Stimulated activated CD8-positive, alpha-beta memory T cell treated with anti-CD3 and anti-CD28 coated beads, Interleukin-4, amount 100 ng/mL, for 48 hours (primary cell): ENCODE data around the gene FAM53B.
"Not testable (repeated sequence)": the region's sequence is repeated elsewhere in the genome, so short reads cannot be mapped to it uniquely, and the experiment has no call there.

Experiments used
- DNase-seq: peaks from one replicate; pipeline ENCODE4 v3.0.0-alpha.2; 2020

Gene FAM53B, protein sequence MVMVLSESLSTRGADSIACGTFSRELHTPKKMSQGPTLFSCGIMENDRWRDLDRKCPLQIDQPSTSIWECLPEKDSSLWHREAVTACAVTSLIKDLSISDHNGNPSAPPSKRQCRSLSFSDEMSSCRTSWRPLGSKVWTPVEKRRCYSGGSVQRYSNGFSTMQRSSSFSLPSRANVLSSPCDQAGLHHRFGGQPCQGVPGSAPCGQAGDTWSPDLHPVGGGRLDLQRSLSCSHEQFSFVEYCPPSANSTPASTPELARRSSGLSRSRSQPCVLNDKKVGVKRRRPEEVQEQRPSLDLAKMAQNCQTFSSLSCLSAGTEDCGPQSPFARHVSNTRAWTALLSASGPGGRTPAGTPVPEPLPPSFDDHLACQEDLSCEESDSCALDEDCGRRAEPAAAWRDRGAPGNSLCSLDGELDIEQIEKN

DNA sequence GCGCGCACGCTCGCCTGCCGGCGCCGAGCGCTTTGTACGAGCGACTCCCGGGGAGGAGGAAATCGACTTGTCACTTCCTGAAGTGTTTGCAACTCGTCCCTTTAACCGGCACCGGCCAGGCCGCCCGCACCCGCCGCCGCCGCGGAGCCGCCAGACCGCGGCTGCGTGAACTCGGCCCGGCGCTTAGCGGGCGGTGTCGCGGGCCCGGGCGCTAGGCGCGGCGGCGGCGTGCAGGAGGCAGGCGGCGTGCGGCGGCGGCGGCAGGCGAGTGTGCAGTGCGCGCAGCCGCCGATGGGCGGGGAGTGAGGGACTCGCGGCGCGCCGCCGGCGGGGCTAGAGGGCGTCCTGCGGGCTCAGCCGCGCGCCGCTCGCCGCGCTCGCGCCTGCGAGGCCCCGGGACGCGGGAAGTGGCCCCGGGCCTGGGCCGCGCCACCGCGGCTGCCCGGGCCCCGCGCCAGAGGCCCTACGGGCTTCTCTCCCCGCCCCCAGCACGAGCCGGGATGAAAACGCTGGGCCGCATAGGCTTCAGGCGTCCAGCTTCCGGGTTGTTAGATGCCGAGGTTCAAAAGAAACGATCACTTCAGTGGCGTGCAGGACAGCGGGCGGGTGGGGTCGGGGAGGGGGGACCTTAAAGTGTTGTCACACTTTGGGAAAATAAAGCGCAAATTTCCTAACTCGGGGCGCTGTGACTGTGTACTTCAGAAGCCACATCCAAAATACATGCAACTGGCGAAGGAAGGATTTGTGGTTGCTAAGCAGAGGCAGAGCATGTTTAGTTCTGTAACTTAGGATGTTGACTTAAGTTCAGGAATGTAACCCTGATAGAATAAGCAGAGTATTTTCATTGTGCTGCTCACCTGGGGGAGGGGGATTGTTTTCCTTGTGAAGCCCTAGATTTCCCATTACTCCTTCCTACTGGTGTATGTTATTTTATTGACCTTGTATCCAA is at the start of gene FAM53B:
Gene FAM53B (minus strand): TSS at position 277 of the 949 bp plus-strand sequence. CDS start 37,665 bp downstream, outside the sequence.
- peak; percentile 82 for DNase-seq

DNA sequence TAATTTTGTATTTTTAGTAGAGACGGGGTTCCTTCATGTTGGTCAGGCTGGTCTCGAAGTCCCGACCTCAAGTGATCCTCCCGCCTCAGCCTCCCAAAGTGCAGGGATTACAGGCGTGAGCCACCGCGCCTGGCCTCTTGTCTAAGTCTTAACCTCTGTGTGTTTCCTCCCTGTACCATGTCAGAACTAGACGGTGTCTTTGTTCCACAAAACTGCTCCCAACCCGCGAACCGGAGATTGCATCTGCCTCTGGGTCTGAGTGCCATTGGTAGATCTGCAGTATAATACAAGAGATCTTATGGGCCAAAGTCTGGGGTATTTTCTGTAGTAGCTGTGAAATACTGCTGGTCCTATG is 48.8 kb upstream of the FAM53B start:
- no peak for DNase-seq

DNA sequence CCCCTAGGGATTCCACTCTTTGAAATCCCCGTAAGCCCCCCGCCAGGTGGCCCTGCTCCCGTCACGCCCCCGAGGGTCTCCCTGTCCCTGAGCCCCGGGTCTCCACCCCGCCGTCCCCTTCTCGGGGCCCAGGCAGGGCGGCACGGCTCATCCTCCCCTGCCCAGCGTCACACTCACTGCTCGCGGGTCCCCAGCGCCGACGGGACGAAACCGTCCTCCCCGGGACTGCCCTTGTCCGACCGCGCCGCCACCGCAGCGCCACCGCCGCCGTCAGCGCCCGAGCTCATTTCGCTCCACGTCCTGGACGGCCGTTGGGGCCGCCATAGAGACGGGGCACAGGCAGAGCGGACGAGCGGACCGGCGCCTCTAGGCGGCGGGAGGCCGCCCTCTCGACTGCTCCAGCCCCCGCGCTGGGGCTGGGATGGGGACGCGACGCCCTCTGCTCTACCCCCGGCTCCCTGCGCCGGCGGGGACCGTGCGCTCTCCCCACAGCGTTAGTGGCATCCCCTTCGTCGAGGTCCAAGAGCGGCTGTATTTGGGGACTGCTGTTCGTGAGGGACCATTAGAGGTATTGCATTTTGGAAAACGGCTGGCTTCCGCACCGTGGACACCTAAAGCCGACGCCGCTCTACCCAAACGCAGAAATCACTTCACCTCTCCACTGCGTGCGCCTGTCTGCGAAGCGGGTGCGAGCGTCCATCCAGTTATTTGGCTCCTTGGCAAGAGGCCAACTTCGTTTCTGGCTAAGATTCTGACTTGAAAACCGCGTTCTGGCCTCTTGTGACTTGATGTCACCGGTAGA is 47.6 kb upstream of the FAM53B start, which contains the start of gene EEF1AKMT2:
Gene EEF1AKMT2 (minus strand): TSS at position 341 of the 802 bp plus-strand sequence. CDS start 54 bp downstream, at position 287.
- DNase-seq, result peak; percentile 87

DNA sequence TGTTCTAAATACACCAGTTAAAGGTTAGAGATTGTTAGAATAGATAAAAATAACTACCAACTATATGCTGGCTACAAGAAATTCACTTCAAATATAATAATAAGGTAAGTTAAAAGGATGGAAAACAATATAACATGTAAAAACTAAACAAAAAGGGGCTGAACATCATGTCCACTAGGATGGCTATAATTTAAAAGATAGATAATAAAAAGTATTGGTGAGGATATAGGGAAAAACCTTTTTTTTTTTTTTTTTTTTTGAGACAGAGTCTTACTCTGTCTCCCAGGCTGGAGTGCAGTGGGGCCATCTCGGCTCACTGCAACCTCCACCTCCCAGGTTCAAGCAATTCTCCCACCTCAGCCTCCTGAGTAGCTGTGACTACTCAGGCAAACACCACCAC is 38.7 kb upstream of the FAM53B start:
- not testable (repeated sequence) for DNase-seq

DNA sequence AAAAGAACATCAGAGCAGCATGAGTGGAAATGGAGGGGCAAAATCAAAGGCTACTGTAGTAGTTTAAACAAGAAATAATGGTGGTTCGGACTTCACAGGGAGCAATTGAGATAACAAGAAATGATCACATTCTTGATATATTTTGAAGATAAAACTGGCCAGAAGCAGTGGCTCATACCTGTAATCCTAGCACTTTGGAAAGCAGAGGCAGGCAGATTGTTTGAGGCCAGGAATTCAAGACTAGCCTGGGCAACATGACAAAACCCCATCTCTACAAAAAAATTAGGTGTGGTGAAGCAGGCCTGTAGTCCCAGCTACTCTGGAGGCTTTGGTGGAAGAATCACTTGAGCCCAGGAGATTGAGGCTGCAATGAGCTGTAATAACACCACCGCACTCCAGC is 24.6 kb upstream of the FAM53B start:
- DNase-seq, result no peak

DNA sequence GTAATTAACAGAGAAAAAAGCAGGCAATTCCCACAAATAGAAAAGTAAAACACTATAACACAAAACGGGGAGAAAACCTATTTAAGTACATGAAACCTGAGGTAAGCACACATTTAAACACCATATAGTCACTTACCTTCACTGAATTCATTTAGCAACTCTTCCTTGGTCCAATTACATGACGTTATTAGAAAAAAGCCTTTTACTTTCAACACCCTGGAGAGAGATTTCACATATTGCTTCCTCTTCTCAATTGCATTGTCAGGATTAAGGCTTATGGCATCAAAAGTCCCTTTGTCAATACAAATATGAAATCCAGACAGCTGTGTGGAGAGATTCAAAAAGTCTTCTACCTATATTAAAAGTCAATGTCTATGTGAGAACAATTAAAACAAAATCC is 21.1 kb upstream of the FAM53B start:
- no peak for DNase-seq

DNA sequence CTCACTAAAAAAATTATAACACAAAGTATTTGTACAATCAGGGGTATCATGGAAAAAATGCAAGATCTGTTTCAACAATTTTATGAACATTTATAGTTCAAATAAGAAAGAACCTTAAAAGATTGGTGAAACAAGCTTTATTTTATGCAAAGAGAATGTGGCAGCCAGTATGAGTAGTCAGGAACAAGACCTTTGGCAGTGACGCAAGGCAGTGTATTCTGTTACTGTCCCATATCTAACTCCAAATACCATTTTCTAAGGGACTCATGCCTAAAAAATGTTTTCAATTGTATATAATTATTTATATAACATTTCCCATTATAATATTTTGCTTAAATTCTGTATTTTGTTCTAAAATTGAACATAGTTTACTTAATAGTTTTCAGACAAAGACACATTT is 19.1 kb upstream of the FAM53B start:
- no peak for DNase-seq

DNA sequence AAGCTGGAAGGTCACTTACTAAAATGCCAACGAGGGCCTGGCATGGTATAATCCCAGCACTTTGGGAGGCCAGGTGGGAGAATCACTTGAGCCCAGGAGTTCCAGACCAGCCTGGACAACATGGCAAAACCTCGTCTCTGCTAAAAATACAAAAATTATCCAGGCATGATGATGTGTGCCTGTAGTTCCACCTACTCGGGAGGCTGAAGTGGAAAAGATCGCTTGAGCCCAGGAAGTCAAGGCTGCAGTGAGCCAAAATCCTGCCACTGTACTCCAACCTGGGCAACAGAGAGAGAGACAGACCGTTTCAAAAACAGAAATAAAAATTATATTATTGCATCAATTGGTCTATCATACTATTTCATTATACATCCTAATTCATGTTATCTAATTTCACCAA is 18.1 kb upstream of the FAM53B start:
- no peak for DNase-seq

DNA sequence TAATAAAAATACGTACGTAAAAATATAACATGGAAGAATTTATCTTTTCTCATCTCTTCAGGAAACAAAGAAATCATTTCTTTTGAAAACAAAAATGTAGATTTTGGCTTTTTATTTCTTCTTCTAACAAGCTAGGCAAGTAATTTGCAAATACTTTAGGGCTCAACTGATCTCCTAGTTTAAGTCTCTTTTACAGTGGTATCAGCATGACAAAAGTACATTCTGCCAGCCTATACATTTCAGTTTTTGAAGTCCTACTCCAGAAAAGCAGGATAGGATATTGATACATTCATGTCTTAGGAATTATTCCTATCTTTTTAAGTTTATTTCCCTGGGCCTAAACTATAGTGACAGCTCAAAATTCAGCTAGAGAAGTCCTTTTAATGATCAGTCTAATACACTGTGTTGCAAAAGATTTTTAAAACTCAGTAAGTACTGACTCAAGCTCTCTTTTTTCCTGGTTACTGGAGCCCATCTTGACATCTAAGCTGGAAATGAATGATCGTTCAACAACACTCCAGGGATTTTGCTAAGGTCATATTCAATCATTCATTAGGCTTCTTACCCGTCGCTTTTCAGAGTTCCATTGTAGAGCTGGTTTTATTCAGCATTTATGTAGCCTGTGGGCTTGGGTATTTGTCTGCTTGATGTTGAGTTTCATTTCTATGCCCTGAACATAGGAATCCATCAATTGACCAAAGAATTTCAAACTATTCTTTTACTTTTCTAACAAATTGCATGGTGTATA is 12.2 kb upstream of the FAM53B start:
- DNase-seq, result no peak

DNA sequence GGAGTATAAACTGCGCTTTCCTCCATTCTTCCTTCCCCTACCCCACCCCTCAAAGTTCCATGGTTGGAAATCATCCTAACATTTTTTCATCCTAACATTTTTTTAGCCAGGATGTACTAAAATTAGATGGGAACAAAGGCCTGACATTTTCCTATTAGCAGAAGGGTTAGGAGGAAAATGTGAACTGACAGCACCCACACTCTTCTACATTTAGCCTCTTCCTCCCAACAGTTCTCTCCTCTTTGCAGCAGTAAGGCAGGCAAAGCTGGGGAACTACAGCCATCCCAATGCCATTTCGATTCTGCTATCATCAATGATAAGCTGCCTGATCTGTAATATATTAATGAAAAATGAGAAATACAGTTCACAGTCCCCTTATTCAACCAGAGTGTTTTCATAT is 11.4 kb upstream of the FAM53B start:
- DNase-seq, result no peak

DNA sequence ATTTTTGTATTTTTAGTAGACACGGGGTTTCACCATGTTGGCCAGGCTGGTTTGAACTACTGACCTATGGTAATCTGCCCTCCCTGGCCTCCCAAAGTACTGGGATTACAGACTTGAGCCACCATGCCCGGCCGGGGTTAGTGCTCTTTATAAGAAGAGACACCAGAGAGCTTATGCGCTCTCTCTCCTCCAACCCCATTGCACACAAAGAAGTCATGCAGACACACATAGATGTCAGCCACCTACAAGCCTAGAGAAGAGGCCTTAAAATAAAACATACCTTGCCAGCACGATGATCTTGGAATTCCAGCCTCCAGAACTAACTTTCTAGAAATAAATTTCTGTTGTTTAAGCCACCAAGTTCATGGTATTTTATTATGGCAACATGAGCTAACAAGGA is 10.0 kb upstream of the FAM53B start:
- no peak for DNase-seq

DNA sequence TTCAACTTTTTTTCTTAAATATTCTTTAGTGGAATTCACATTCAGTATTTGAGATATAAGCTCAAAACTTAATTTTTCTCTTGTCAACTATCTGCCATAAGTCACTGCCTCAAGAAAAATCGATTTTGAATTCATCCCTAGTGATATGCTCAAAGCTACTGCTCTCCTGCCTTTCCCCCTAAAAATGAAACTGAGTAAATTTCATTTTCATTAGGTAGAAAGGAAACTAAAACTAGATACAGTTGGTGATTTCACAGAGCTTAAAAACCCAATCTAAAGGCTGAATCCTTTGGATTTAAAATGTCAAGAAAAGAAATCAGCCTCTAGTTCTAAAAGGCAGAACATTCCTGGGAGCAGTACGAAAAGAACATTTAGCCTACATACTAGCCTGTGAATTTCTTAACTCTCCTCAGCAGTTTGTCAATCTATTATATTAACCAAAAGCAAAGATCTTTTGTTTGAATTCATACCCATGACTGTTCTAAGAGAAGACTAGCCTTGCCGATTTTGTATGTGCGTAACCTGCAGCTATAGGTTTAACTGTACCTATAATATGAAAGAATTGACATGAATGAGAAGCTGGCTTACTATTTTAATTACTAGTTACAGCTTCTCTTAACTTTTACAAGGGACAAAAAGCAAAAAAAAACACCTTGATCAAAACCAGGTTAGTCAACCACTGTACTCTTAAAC is 4.9 kb upstream of the FAM53B start:
- DNase-seq, result no peak

DNA sequence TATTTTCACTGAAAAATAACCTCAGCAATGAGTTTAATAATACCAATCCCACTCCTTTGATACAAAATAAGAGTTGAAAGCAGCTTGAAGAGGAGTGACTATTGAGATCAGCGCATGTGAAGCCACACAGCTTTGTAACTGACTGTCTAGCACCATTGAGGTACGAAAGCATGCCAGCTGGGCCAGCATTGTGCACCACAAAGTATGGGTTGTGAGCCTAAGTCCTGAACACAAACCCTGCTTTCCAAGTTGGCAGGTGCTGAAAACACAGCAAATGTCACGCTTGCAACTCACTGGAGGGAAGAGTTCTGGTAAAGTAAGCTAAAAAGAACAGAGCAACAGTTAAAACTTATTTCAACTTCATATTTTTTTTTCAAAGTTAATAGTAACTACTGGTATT is 4.0 kb upstream of the FAM53B start:
- no peak for DNase-seq

DNA sequence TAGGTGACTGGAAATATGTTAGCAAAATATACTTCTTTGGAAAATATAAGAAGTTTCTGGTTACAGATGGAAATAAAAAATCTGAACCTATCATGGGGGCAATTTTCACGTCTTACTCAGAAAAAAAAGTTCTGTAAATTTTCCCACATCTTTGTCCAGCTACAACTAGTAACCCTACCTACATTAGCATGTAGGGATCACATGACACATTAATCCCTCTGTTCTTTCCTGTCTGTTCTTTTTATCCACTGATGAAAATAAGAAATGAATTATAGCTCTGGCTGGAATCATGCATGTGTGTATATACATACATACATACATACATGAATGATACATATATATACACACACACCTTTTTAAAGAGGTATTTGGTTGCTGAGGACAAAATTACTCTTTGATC is 3.6 kb upstream of the FAM53B start:
- no peak for DNase-seq

DNA sequence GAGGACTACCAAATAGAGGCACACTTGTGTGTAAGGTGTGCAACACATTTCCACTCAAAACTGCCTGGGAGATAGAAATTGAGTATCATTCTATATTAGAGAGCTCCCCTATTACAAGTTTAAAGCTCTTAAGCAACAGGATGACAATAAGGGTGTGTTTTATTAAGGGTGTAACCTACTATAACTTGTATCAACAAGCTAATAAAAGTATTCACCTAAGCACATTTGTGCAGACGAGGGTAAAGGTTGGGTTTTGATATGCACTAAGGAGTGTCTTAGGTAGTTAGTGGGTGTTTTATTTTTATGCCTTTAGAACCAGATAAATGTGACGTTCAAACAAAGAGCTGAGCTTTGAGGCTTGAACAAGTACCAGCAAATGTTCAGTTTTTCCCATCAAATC is 2.8 kb upstream of the FAM53B start:
- no peak for DNase-seq

DNA sequence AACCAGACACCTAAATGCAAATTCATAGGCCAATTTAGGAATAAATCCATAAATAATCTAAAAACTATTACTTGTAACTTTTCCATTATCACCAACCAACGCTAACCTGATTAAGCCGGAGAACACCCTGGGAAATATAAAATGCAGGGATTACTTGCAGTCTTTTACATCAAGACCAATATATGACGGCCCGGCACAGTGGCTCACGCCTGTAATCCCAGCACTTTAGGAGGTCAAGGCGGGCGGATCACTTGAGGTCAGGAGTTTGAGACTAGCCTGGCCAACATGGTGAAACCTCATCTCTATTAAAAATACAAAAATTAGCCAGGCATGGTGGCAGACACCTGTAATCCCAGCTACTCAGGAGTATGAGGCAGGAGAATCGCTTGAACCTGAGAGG is 2.3 kb upstream of the FAM53B start:
- DNase-seq, result not testable (repeated sequence)

DNA sequence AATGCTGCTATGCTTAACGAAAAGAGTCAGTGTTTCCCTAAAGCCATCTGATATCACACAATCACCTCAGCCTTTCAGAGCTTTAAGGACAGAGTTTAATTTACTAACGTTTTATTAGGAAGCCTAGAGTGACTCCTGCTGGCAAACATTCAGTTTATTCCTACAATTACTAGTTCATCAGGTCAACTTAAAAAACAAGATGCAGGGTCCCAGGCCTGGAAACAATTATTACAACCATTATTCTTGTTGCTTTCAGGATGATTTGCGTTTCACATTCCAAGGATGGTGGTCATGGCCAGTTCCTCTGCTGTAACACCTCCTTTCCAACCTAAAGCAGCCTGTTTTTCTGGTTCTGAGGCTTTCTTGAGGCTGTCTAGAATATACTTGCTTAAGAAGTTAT is 1.5 kb upstream of the FAM53B start:
- DNase-seq, result no peak

DNA sequence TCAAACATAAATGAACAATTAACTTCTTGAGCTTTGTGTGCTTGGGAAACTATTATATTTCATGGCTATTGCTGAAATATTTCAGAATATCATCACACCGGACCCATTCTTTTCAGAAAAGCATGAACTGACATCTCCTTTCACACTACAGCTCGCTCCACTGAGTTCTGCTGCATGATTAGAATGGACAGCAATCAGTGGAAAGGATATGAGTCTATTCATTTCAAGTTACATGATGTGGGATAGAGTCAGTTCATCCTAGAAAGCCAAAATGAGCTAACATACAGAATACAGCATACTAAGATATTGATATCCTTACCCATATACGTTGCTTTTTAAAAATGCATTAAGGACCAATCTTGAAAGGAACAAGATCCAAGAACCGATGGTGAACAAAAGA is 1.1 kb upstream of the FAM53B start:
- DNase-seq, result no peak

DNA sequence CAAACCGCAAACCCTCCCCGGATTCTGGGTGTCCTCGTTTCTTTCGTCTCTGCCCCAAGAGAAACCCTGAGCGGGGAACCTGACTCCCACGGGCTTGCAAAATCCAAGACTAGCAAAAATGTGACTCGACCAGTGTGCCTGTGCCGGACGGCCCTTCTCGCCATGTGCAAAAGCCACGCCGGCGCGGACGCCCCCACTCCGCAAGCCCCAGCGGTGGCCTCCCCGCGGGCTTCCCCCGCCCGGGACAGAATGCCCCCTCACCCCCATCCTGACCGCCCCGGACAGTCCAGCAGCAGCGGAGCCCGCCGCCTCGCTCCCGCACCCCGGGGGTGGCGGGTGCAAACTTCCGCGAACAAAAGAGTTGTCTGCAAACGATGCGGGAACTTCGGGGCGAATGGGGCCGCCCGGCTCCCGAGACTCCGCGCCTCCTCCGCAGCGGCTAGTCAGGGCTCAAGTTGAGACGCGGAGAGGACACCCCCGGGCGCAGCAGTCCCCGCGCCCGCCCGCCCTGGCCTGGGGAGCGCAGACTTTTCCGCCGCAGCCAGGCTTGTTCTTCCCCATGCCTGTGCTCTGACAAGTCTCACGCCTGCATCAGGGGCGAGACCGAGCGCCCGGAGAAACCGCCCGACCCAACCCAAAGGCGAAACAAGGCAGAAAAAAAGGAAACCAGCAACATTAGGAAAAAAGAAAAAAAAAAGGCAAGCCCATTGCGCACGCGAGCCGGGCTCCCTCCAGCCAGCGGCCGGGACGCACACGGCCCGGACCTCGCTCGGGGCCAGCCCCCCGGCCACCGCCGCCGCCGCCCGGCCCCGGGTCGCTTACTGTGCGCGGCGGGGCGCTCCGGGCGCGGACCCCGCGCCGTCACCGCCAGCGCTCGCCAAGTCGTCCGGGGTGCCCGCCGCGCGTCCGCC is 732 bp downstream of the FAM53B start:
- peak; percentile 56 for DNase-seq

DNA sequence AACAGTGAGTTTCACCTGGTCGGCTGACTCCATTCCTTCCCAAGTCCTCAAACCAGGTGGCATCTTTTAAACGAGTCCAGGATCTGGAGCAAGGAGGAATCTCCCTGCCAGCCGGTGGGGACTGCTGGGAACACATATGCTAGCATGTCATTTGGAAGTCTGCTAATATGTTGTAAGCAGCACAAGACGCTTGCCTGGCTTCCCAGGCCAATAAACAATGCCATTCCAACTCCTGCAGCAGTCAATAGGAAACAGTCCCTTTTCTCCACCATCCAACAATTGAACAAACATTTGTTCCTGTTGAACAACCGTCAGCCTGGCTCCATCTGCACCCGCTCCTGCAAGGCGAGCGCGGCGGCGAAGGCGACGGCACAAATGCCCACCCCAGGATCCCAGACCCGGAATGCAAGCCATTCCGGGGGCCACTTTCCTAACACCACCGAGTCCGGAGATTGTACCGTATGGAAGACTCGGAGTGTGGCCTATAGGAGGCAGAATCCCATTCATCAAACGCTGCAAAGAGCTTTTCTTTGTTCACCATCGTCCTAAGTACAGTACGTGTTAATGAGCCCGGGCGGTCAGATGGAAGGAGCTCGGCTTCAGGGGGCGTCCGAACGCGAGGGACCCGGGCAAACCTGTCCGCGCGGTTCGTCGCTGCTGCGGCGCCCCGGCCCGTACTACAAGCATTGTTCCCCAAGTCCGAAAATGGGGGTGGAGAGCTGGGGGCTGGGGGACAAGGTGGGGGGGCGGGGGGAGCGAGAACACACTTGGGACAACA is 1.6 kb downstream of the FAM53B start:
- DNase-seq, result no peak
